H1 (cell line): ENCODE measurements around the gene MIPOL1. TPM values are rescaled to one million over a fixed set of nuclear protein-coding genes. Genes with fewer than 3 reads are reported as not detected.

Experiments
- CTCF ChIA-PET: fragments of 300-600 bp; sonication (Branson Sonifier 250); formaldehyde crosslinking; loops from one replicate; lab custom pipeline; 2021; ENCODE audit not compliant: partially characterized antibody; lab: Charles Lee
- POLR2A ChIA-PET: fragments of 300-600 bp; sonication (Branson Sonifier 250); formaldehyde crosslinking; loops from one replicate; lab custom pipeline; 2021; ENCODE audit warnings: inconsistent platforms; ENCODE audit not compliant: partially characterized antibody; lab: Charles Lee
- DNase-seq, 2 experiments: peaks; one replicate each; pipeline versions ENCODE4 v3.0.0 to v3.0.0-alpha.2; 2010 to 2022; ENCODE audit warnings: low spot score in 2 of 2, low read depth in 1 of 2, mixed read lengths in 1 of 2
- FAIRE-seq: peaks from 2 replicates; lab custom pipeline; 2011; peaks lifted over from hg19 to GRCh38; lab: Jason Lieb, UNC
- H2AFZ ChIP-seq: 2 replicates; pipeline ENCODE4 v1.8.1; 2012; ENCODE audit warnings: low read length, inconsistent platforms
- H2AK5ac ChIP-seq: 2 replicates; pipeline ENCODE4 v1.6.1; 2013; ENCODE audit warnings: low read depth, low read length
- H2BK120ac ChIP-seq: replicated peaks from 2 replicates; pipeline ENCODE3; 2013; ENCODE audit warnings: low read depth, low read length, inconsistent platforms
- H2BK12ac ChIP-seq: 2 replicates; pipeline ENCODE4 v1.6.1; 2013; ENCODE audit warnings: low read depth, low read length
- H2BK15ac ChIP-seq: 2 replicates; pipeline ENCODE4 v1.6.1; 2013; ENCODE audit warnings: low read length
- H2BK20ac ChIP-seq: 2 replicates; pipeline ENCODE4 v1.6.1; 2013; ENCODE audit warnings: low read length
- H2BK5ac ChIP-seq: 2 replicates; pipeline ENCODE4 v1.6.1; 2013; ENCODE audit warnings: low read depth, low read length
- H3K14ac ChIP-seq: 2 replicates; pipeline ENCODE4 v1.6.1; 2013; ENCODE audit warnings: inconsistent platforms; ENCODE audit not compliant: insufficient read length
- H3K18ac ChIP-seq: 2 replicates; pipeline ENCODE4 v1.6.1; 2013; ENCODE audit warnings: low read length; ENCODE audit errors: extremely low read depth
- H3K23ac ChIP-seq: 2 replicates; pipeline ENCODE4 v1.6.1; 2013; ENCODE audit warnings: inconsistent platforms; ENCODE audit not compliant: insufficient read length
- H3K23me2 ChIP-seq: 2 replicates; pipeline ENCODE4 v1.6.1; 2013; ENCODE audit warnings: low read depth, low read length
- H3K27ac ChIP-seq: 2 replicates; pipeline ENCODE4 v1.6.1; 2011; ENCODE audit warnings: low read depth, low read length, inconsistent platforms
- H3K27me3 ChIP-seq, 4 experiments: replicated peaks in 1 of 4; 1 replicate in 1 of 4; 2 replicates in 3 of 4; pipeline versions ENCODE4 v1.6.1 to v1.8.1; 2011 to 2013; ENCODE audit warnings: low read length in 3 of 4, mild to moderate bottlenecking in 3 of 4, inconsistent platforms in 2 of 4, mixed read lengths in 2 of 4, moderate library complexity in 1 of 4; ENCODE audit not compliant: control insufficient read depth in 3 of 4, insufficient read depth in 3 of 4; ENCODE audit errors: extremely low read depth in 1 of 4
- H3K36me3 ChIP-seq, 4 experiments: 2 replicates each; pipeline versions ENCODE4 v1.6.1 to v1.8.1; 2011 to 2013; ENCODE audit warnings: mild to moderate bottlenecking in 4 of 4, low read length in 3 of 4, moderate library complexity in 2 of 4, control low read depth in 1 of 4, inconsistent platforms in 1 of 4; ENCODE audit not compliant: insufficient read depth in 4 of 4, control insufficient read depth in 2 of 4
- H3K4ac ChIP-seq: replicated peaks from 2 replicates; pipeline ENCODE3; 2013; ENCODE audit warnings: low read length, low read depth, mixed read lengths, inconsistent platforms; ENCODE audit not compliant: insufficient read length
- H3K4me1 ChIP-seq, 4 experiments: replicated peaks in 1 of 4; 1 replicate in 1 of 4; 2 replicates in 3 of 4; pipeline versions ENCODE4 v1.6.1 to v1.8.1; 2011 to 2013; ENCODE audit warnings: low read length in 3 of 4, inconsistent platforms in 2 of 4, mixed read lengths in 1 of 4; ENCODE audit not compliant: insufficient read depth in 4 of 4, control insufficient read depth in 3 of 4
- H3K4me2 ChIP-seq, 2 experiments: 2 replicates each; pipeline versions ENCODE4 v1.6.1 to v1.8.1; 2011 to 2013; ENCODE audit warnings: low read depth in 2 of 2, low read length in 2 of 2, control low read depth in 1 of 2, inconsistent platforms in 1 of 2, mild to moderate bottlenecking in 1 of 2; ENCODE audit not compliant: insufficient read depth in 1 of 2
- H3K4me3 ChIP-seq, 4 experiments: fragments of 200-600, 300-600 bp in 1 of 4; sonication (generic), shearing (Covaris generic), sonication (Bioruptor Twin) in 1 of 4; 2 replicates each; pipeline versions ENCODE4 v1.5.1 to v1.8.1; 2011 to 2016; ENCODE audit warnings: low read length in 4 of 4, low read depth in 3 of 4, control low read depth in 2 of 4, inconsistent platforms in 2 of 4, mild to moderate bottlenecking in 2 of 4, mixed read lengths in 1 of 4, moderate library complexity in 1 of 4; ENCODE audit not compliant: insufficient read depth in 2 of 4; ENCODE audit errors: extremely low read depth in 1 of 4
- H3K56ac ChIP-seq: replicated peaks from 2 replicates; pipeline ENCODE3; 2013; ENCODE audit warnings: low read depth, mild to moderate bottlenecking, mixed read lengths, low read length, inconsistent platforms; ENCODE audit not compliant: insufficient read length
- H3K79me1 ChIP-seq: 2 replicates; pipeline ENCODE4 v1.6.1; 2013; ENCODE audit warnings: low read depth, low read length, control low read depth
- H3K79me2 ChIP-seq, 2 experiments: 2 replicates each; pipeline versions ENCODE4 v1.6.1 to v1.8.1; 2012 to 2013; ENCODE audit warnings: low read length in 2 of 2, mild to moderate bottlenecking in 2 of 2, inconsistent platforms in 1 of 2; ENCODE audit not compliant: insufficient read depth in 2 of 2, control insufficient read depth in 1 of 2
- H3K9ac ChIP-seq, 4 experiments: replicated peaks in 1 of 4; 1 replicate in 1 of 4; 2 replicates in 3 of 4; pipeline versions ENCODE4 v1.6.1 to v1.8.1; 2011 to 2013; ENCODE audit warnings: low read depth in 3 of 4, low read length in 3 of 4, control low read depth in 2 of 4, mild to moderate bottlenecking in 2 of 4, moderate library complexity in 2 of 4, inconsistent platforms in 1 of 4; ENCODE audit errors: extremely low read depth in 1 of 4
- H3K9me3 ChIP-seq, 2 experiments: 2 replicates each; pipeline versions ENCODE4 v1.6.1 to v1.8.1; 2012 to 2013; ENCODE audit warnings: mild to moderate bottlenecking in 2 of 2, moderate library complexity in 2 of 2, control low read depth in 1 of 2, inconsistent platforms in 1 of 2, low read depth in 1 of 2, low read length in 1 of 2, mixed read lengths in 1 of 2; ENCODE audit not compliant: insufficient read depth in 2 of 2
- H4K20me1 ChIP-seq, 2 experiments: replicated peaks in 1 of 2; 2 replicates each; pipeline versions ENCODE3 to v1.8.1; 2011 to 2013; ENCODE audit warnings: inconsistent platforms in 2 of 2, low read length in 2 of 2, mild to moderate bottlenecking in 1 of 2; ENCODE audit not compliant: insufficient read depth in 2 of 2, control insufficient read depth in 1 of 2
- H4K5ac ChIP-seq: 2 replicates; pipeline ENCODE4 v1.6.1; 2013; ENCODE audit warnings: low read length, low read depth, mixed read lengths, inconsistent platforms; ENCODE audit not compliant: insufficient read length
- H4K8ac ChIP-seq: 2 replicates; pipeline ENCODE4 v1.8.0; 2013; ENCODE audit warnings: mild to moderate bottlenecking, moderate library complexity, low read length, inconsistent platforms; ENCODE audit not compliant: insufficient read depth; ENCODE audit errors: extremely low read depth
- H4K91ac ChIP-seq: replicated peaks from 2 replicates; pipeline ENCODE3; 2013; ENCODE audit warnings: low read length, mixed read lengths, inconsistent platforms; ENCODE audit not compliant: insufficient read length
- BACH1 ChIP-seq: IDR thresholded peaks from 2 replicates; pipeline ENCODE4 v1.6.1; 2012; ENCODE audit warnings: low read length, improper control_type of control experiment
- CREB1 ChIP-seq: IDR thresholded peaks from 2 replicates; pipeline ENCODE4 v1.6.1; 2012; ENCODE audit warnings: inconsistent platforms
- CTBP2 ChIP-seq: IDR thresholded peaks from 2 replicates; pipeline ENCODE4 v1.7.0; 2011; ENCODE audit warnings: borderline replicate concordance, mild to moderate bottlenecking, moderate library complexity, mixed read lengths, low read length; ENCODE audit not compliant: insufficient read depth, insufficient read length
- HDAC2 ChIP-seq, 2 experiments: fragments of 300-600 bp in 1 of 2; sonication (generic) in 1 of 2; IDR thresholded peaks; 2 replicates each; pipeline ENCODE4 v1.6.1; 2011 to 2012; ENCODE audit warnings: low read depth in 2 of 2, low read length in 2 of 2, mild to moderate bottlenecking in 2 of 2, moderate library complexity in 2 of 2, borderline replicate concordance in 1 of 2, inconsistent platforms in 1 of 2
- JUN ChIP-seq: IDR thresholded peaks from 2 replicates; pipeline ENCODE4 v1.6.1; 2011; ENCODE audit warnings: low read depth, mild to moderate bottlenecking, improper control_type of control experiment, low read length
- NRF1 ChIP-seq: IDR thresholded peaks from 2 replicates; pipeline ENCODE4 v1.6.1; 2011; ENCODE audit warnings: mild to moderate bottlenecking, low read depth, low read length, improper control_type of control experiment
- RAD21 ChIP-seq, 2 experiments: IDR thresholded peaks in 1 of 2; conservative IDR thresholded peaks in 1 of 2; 2 replicates each; pipeline ENCODE4 v1.6.1; 2011; ENCODE audit warnings: low read depth in 2 of 2, low read length in 2 of 2, improper control_type of control experiment in 1 of 2, inconsistent platforms in 1 of 2, mild to moderate bottlenecking in 1 of 2, moderate library complexity in 1 of 2
- SP2 ChIP-seq: IDR thresholded peaks from 2 replicates; pipeline ENCODE4 v1.6.1; 2012; ENCODE audit warnings: mild to moderate bottlenecking, low read length, inconsistent platforms
- SP4 ChIP-seq: IDR thresholded peaks from 2 replicates; pipeline ENCODE4 v1.6.1; 2012; ENCODE audit warnings: low read length, inconsistent platforms
- TAF1 ChIP-seq: IDR thresholded peaks from 2 replicates; pipeline ENCODE4 v1.6.1; 2011; ENCODE audit warnings: mild to moderate bottlenecking, low read depth, low read length
- TCF12 ChIP-seq: IDR thresholded peaks from 2 replicates; pipeline ENCODE4 v1.6.1; 2011; ENCODE audit warnings: low read depth, mild to moderate bottlenecking, low read length
- YY1 ChIP-seq: IDR thresholded peaks from 2 replicates; pipeline ENCODE4 v1.6.1; 2011; ENCODE audit warnings: low read depth, mild to moderate bottlenecking, low read length
- WGBS, 2 experiments: shearing (Covaris generic) in 1 of 2; methylation state at CpG; one replicate each; pipeline versions ENCODE4 v1.1.6 to v1.1.7; 2013 to 2015; ENCODE audit warnings: low lambda C conversion rate in 2 of 2, mixed read lengths in 2 of 2, inconsistent platforms in 1 of 2, low coverage in 1 of 2, missing lambda C conversion rate in 1 of 2; ENCODE audit not compliant: insufficient replicate concordance in 2 of 2, insufficient coverage in 1 of 2, insufficient read length in 1 of 2; ENCODE audit errors: extremely low coverage in 1 of 2, missing lambda C conversion rate in 1 of 2; 5-methylcytosine and 5-hydroxymethylcytosine counted together
- polyA plus RNA-seq, 7 experiments: library from polyadenylated mRNA; depleted of rRNA in 3 of 7; stranded (reverse) in 5 of 7; unstranded in 2 of 7; fragments of >200 nt in 5 of 7; fragments of 200-250 nt in 2 of 7; gene quantifications; 1 replicate in 5 of 7; 2 replicates in 1 of 7; 4 replicates in 1 of 7; pipeline versions ENCODE4 v1.2.1 to v1.2.3, GENCODE V29; 2011 to 2013; ENCODE audit warnings: missing spikeins in 2 of 7, mixed read lengths in 2 of 7
- total RNA-seq: library from RNA; stranded (reverse); fragmentation: NEBNext Ultra II Directional; extraction: Animal tissue kit (Norgen Biotek cat#: 25700); gene quantifications from 2 replicates; pipeline ENCODE4 v1.2.1, GENCODE V29; 2021
- TF ChIP-seq, protein P1 (sequence below): IDR thresholded peaks from 2 replicates; pipeline ENCODE4 v1.6.1; 2012; ENCODE audit warnings: inconsistent platforms

The MIPOL1 gene
- total and polyA plus RNA-seq, 2 of the 8 experiments (the other 6 are each of a cell fraction or from before 2014, with no cell fraction given), result 2.8 to 23.9 TPM

DNA sequence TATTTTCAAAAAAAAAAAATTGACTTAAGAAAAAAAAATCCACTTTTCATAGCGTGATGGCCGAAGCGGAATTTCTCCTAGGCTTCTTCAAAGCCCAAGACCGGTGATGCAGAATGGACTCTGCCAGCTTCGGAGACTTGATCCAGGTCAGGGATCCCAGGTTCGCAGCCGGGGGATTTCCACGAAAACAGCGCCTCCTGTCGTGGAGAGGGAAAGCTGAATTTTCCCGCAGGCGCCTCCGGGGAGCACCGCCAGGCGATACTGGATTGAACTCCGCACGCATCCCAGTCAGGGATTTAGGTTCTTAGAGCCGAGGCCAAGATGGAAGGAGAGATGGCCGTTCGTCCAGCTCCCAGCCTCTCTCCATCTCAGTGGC lies 399.8 kb downstream of the MIPOL1 start:
- peak overlapping the region in 2 of 4 experiments; percentile 20 to 57; a peak in 3 of 8 replicates for H3K4me3 ChIP-seq
- H4K8ac ChIP-seq, result no peak overlapping the region; the same call in 1 of the 2 replicates
- H4K91ac ChIP-seq, result no peak overlapping the region
- peak; percentile 84 for TF ChIP-seq BACH1
- TF ChIP-seq SP2, result no peak
- TF ChIP-seq, protein P1, sequence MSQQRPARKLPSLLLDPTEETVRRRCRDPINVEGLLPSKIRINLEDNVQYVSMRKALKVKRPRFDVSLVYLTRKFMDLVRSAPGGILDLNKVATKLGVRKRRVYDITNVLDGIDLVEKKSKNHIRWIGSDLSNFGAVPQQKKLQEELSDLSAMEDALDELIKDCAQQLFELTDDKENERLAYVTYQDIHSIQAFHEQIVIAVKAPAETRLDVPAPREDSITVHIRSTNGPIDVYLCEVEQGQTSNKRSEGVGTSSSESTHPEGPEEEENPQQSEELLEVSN, result no peak
- no peak for TF ChIP-seq NRF1
- TF ChIP-seq CTBP2, result peak; percentile 80
- peak; percentile 64; the same call in 1 of the 2 replicates for TF ChIP-seq YY1
- TF ChIP-seq RAD21 (IDR thresholded peaks at IDR 0.05 in 1 of 2, conservative IDR thresholded peaks at IDR 0.05 in 1 of 2; ENCODE audit: low read depth in 2 of 2, low read length in 2 of 2), result peak; percentile 30 to 51; a peak in 3 of 4 replicates
- no peak for TF ChIP-seq SP4
- no peak for TF ChIP-seq TCF12
- TF ChIP-seq TAF1, result 0 out of 2 replicates have a peak, but pooled peaks have one; percentile 17
- TF ChIP-seq JUN, result no peak
- TF ChIP-seq CREB1, result no peak
- TF ChIP-seq HDAC2 (IDR thresholded peaks at IDR 0.05; ENCODE audit: borderline replicate concordance in 1 of 2, low read depth in 2 of 2, low read length in 2 of 2), result peak in 1 of 2 experiments; percentile 95; a peak in 1 of 4 replicates

More for the DNA sequence above, 399.8 kb downstream of the MIPOL1 start:
- Histone ChIP-seq H4K5ac (no peak overlapping the region), H3K79me1 (no peaks in the 10 kb centered on the region), H2BK20ac (no peak overlapping the region), H3K9ac (no peak overlapping the region), H2BK120ac (no peak overlapping the region), H3K4me2 (peak overlapping the region; percentile 71 to 89), H3K18ac (no peak overlapping the region), H3K9me3 (no peaks in the 10 kb centered on the region), H3K23ac (no peak overlapping the region), H2AK5ac (no peak overlapping the region), H3K27me3 (peaks cover 86 to 99% (median 93%) of the 10 kb centered on the region in 4 experiments), H2BK15ac (no peak overlapping the region), H4K20me1 (peaks cover 8 to 23% of the 10 kb centered on the region in 2 experiments), H3K27ac (no peak overlapping the region), H3K4ac (no peak overlapping the region), H3K36me3 (no peaks in the 10 kb centered on the region), H2AFZ (no peak overlapping the region), H3K14ac (no peak overlapping the region), H3K56ac (no peak overlapping the region), H2BK5ac (no peak overlapping the region), H3K23me2 (peaks cover 5% of the 10 kb centered on the region), H3K4me1 (peaks cover 0 to 25% (median 13%) of the 10 kb centered on the region in 4 experiments; a peak in 6 of 7 replicates), H2BK12ac (no peak overlapping the region), H3K79me2 (no peaks in the 10 kb centered on the region)
- FAIRE-seq, result no peak
- POLR2A ChIA-PET, result interaction anchor here (1.0 kb wide), 1 partner anchor 13 kb away, joined by 3 read pairs; no protein-coding TSS in a partner anchor
- CTCF ChIA-PET, result interaction anchor here (0.6 to 7.6 kb wide), 17 partner anchors 8 to 659 kb away, joined by 3 to 62 read pairs (median 4); no protein-coding TSS in a partner anchor
- DNase-seq, result peak in 1 of 2 experiments; percentile 73
- 10% methylated on average over 20 of the region's 20 CpGs; no CpG with 5 or more reads in 1 of the 2 experiments for WGBS, 2 experiments
